HG02981 (cell line): Measurements from ENCODE around the gene BANF1.
A peak's percentile ranks its signal among the peaks of the same experiment; 100 is the strongest.

Experiments
- ATAC-seq: cut with Tn5 transposase; IDR thresholded peaks from one replicate; pipeline ENCODE4 v1.9.1; 2021; ENCODE audit warnings: mild to moderate bottlenecking, moderate library complexity; ENCODE audit not compliant: unreplicated experiment

The BANF1 gene

GRCh38 chr11:66036334-66036710 lies 34.0 kb downstream of the BANF1 start:
- no peak for ATAC-seq

DNA sequence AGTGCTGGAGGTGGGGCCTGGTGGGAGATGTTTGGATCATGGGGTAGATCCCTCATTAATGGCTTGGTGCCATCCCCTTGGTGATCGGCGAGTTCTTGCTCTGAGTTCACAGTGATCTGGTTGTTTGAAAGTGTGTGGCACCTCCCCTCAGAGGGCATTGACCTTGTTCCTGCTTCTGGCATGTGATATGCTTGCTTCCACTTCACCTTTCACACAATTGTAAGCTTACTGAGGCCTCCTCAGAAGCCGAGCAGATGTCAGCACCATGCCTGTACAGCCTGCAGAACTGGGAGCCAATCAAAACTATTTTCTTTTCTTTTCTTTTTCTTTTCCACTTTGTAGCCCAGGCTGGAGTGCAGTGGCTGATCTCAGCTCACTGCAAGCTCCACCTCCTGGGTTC lies 35.0 kb downstream of the BANF1 start:
- no peak for ATAC-seq

DNA sequence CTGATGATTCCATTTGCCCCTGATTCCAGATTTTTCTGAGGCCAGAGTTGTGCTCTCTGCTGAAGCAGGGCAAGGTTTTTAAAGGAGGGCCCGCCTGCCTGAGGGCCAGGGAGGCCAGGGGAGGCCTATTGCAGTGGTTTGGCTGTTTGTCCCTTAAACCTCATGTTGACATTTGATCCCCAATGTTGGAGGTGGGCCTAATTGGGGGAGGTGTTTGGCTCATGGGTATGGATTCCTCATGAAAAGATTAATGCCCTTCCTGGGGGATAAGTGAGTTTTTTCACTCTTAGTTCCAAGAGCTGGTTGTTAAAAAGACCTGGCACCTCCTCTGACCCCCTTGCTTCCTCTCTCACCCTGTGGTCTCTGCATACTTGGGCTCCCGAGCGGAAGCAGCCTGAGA lies 37.5 kb downstream of the BANF1 start:
- ATAC-seq = no peak

GRCh38 chr11:66042227-66042995 lies 40.1 kb downstream of the BANF1 start:
- no peak for ATAC-seq

GRCh38 chr11:66042996-66043906 lies 40.9 kb downstream of the BANF1 start:
- no peak for ATAC-seq

GRCh38 chr11:66044757-66045156 lies 42.5 kb downstream of the BANF1 start:
- no peak for ATAC-seq

DNA sequence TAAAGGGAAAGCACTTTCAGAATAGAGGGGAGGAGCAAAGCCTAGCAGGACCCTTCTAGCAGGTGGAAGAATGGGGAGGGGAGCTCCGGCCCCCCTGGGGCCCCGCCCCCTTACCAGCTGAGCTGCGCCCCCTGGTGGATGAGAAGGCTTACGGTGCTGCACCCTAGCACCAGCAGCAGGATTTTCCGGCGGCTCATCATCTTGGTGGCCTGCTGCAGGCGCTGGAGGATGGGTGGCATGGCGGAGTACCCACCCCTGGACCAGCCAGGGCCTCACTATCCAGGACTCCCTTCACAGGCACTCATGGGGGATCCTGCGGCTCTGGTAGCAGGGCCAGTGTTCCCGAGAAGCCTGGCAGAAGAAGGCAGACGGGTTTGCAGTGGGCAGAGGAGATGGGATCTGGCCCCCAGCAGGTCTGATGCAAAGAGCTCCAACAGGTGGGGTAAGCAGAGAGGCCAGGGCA lies 42.9 kb downstream of the BANF1 start:
- peak; percentile 55 for ATAC-seq

DNA sequence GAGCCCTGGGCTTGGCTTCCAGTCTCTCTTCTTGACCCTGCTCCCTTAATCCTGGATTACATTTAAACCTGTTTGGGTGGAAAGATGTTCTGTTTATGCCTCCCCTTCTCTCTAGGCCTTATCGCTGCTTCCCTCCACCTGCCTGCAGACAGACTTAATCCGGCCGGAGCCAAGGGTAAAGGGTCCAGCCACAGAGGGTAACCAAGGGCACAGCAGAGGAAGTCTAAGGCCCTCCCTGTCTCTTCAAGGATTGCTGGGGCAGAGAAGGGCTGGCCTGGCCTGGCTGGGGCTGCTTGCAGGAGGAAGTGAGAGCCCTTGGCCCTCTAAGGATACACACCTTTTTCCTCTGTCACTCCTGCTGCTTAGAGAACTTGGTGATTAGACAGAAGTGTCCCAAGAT lies 44.6 kb downstream of the BANF1 start:
- ATAC-seq = no peak

GRCh38 chr11:66047541-66048365 lies 45.5 kb downstream of the BANF1 start:
- no peak for ATAC-seq

- no peak for ATAC-seq
Observed at GRCh38 chr11:66048547-66049323, 46.4 kb downstream of the BANF1 start, which contains the start of gene GAL3ST3. TSS of gene GAL3ST3 (minus strand) at chr11:66049161. CDS start at chr11:66045415, 3,746 bp downstream.

- ATAC-seq = no peak
Observed at GRCh38 chr11:66050581-66051231, 48.4 kb downstream of the BANF1 start.

DNA sequence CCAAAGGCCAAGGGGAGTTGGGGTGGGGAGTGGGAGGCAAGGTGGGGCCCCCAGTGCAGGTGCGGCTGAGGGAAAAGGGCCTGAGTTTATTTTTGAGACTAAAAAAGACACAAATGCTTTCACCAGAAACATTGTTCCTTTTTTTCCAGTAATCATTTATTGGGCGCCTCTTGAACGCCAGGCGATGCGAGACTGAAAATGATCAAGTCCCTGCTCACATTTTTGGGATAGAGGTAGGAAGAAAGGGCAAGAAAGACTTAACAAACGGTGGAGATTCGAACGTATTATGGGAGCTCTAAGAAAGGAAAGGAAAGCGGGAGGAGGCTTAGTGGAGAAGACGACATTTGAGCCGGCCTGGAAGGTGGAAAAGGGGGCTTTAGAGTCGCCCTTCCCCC lies 49.1 kb downstream of the BANF1 start:
- ATAC-seq = no peak

DNA sequence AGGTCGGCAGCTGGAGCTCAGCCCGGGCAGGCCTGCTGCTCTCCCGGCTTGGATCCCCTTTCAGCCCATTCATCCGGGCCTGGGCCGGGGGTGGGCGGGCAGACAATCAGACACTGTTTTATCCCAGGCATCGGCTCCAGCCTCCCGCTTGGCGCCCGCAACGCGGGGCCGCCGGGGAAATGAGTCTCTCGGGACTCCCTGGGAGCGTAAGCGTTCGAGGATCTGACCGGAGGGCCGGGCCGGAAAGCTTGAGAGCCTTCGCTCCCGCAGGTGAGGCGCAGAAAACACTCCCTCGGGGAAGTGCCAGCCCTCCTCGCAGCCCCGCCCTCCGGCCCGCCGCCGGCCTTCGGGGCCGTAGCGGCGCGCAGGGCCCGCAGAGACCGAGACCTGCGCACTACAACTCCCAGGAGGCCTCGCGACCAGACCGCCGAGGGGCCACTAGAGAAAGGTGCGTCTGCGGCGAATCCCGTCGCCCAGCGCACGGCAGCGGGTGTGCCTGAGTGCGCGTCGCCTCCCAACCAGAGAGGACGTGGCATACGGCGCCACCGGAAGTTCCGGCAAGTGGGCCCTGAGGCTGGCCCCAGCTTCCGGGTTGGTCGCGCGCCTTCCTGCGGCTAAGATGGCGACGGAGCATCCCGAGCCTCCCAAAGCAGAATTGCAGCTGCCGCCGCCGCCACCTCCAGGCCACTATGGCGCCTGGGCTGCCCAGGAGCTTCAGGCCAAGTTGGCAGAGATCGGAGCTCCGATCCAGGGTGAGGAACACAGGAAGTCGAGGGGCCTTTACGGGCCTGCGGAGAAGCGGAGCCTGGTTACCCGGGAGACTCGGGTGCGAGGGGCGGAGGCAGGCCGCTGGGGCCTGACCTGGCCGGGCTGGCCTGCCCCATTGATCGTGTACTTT lies 49.7 kb downstream of the BANF1 start, which contains the start of gene SF3B2:
TSS of gene SF3B2 (plus strand) at position 599 of the 898 bp plus-strand sequence. CDS start at position 620, 21 bp downstream.
- ATAC-seq = peak; percentile 91

DNA sequence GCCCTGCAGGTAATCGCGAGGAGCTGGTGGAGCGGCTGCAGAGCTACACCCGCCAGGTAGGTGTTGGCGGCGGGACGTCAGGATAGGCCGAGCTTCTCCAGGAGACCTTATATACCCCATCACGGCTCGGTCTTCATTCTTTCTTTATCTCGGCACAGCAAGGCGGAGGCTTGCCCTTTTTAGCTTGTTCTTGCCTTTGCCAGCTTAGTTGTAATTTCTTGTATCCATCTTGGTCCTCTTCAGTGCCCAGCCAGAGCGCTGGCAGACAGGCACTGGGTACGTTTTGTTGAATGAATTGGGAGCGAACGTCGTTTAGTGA lies 50.3 kb downstream of the BANF1 start:
- peak; percentile 1 for ATAC-seq
